Neutrophil (primary cell): Measurements from ENCODE around the gene C6orf132.

Experiments
- H3K27ac ChIP-seq: fragments of 200-600 bp; sonication (generic); 2 replicates; pipeline ENCODE4 v1.5.1; 2016; ENCODE audit warnings: mild to moderate bottlenecking, moderate library complexity
- H3K27me3 ChIP-seq: fragments of 200-600 bp; sonication (generic); 2 replicates; pipeline ENCODE4 v1.6.0; 2016; ENCODE audit warnings: mild to moderate bottlenecking
- H3K36me3 ChIP-seq: fragments of 200-600 bp; sonication (generic); 2 replicates; pipeline ENCODE4 v1.5.1; 2017
- H3K4me1 ChIP-seq, 2 experiments: fragments of 200-600 bp in 1 of 2; sonication (generic) in 1 of 2; 1 replicate in 1 of 2; 2 replicates in 1 of 2; pipeline versions ENCODE4 v1.5.1 to v1.6.1; 2013 to 2016; ENCODE audit warnings: low read depth in 1 of 2, low read length in 1 of 2, mild to moderate bottlenecking in 1 of 2, moderate library complexity in 1 of 2; ENCODE audit not compliant: control insufficient read depth in 1 of 2, insufficient read depth in 1 of 2
- H3K4me3 ChIP-seq, 2 experiments: fragments of 200-600 bp in 1 of 2; sonication (generic) in 1 of 2; 1 replicate in 1 of 2; 2 replicates in 1 of 2; pipeline ENCODE4 v1.5.1; 2013 to 2016; ENCODE audit warnings: low read depth in 1 of 2, low read length in 1 of 2, mild to moderate bottlenecking in 1 of 2, moderate library complexity in 1 of 2
- H3K9me3 ChIP-seq: fragments of 200-600 bp; sonication (generic); 2 replicates; pipeline ENCODE4 v1.5.1; 2016
- CTCF ChIP-seq: fragments of 200-600 bp; sonication (generic); IDR thresholded peaks from 2 replicates; pipeline ENCODE4 v1.5.1; 2016; ENCODE audit warnings: antibody characterized with exemption

C6orf132 gene

GRCh38 chr6:42093582-42094329 is 48.7 kb downstream of the C6orf132 start:
- Histone ChIP-seq H3K4me3 (no peak overlapping the region), H3K27me3 (no peaks in the 10 kb centered on the region), H3K9me3 (no peaks in the 10 kb centered on the region), H3K4me1 (no peaks in the 10 kb centered on the region), H3K36me3 (no peaks in the 10 kb centered on the region), H3K27ac (no peak overlapping the region)
- TF ChIP-seq CTCF: no peak

- no peak overlapping the region for H3K4me3 ChIP-seq
- H3K4me1 ChIP-seq: no peaks in the 10 kb centered on the region
- TF ChIP-seq CTCF: no peak
- no peaks in the 10 kb centered on the region for H3K27me3 ChIP-seq
- no peak overlapping the region for H3K27ac ChIP-seq
- H3K36me3 ChIP-seq: peaks cover 3% of the 10 kb centered on the region
- no peaks in the 10 kb centered on the region for H3K9me3 ChIP-seq
Observed at GRCh38 chr6:42091718-42092023, 50.7 kb downstream of the C6orf132 start.

- no peaks in the 10 kb centered on the region for H3K4me1 ChIP-seq
- H3K27ac ChIP-seq: no peak overlapping the region
- no peaks in the 10 kb centered on the region for H3K9me3 ChIP-seq
- no peak for TF ChIP-seq CTCF
- no peaks in the 10 kb centered on the region for H3K27me3 ChIP-seq
- H3K36me3 ChIP-seq: peaks cover 8% of the 10 kb centered on the region
- no peak overlapping the region for H3K4me3 ChIP-seq
Observed at GRCh38 chr6:42090819-42091717, 51.4 kb downstream of the C6orf132 start.

GRCh38 chr6:42088101-42088591 is 54.3 kb downstream of the C6orf132 start:
- no peak for TF ChIP-seq CTCF
- Histone ChIP-seq H3K4me3 (no peak overlapping the region), H3K36me3 (peaks cover 20% of the 10 kb centered on the region), H3K4me1 (no peaks in the 10 kb centered on the region), H3K27ac (no peak overlapping the region), H3K27me3 (no peaks in the 10 kb centered on the region), H3K9me3 (no peaks in the 10 kb centered on the region)

- H3K27ac ChIP-seq: no peak overlapping the region
- TF ChIP-seq CTCF: no peak
- H3K9me3 ChIP-seq: no peaks in the 10 kb centered on the region
- no peak overlapping the region for H3K4me3 ChIP-seq
- peaks cover 34% of the 10 kb centered on the region for H3K36me3 ChIP-seq
- no peaks in the 10 kb centered on the region for H3K27me3 ChIP-seq
- H3K4me1 ChIP-seq: peaks cover 9 to 11% of the 10 kb centered on the region in 2 experiments
Observed at GRCh38 chr6:42086046-42087035, 56.1 kb downstream of the C6orf132 start.
